H9 (cell line): ENCODE results near the gene PTPN23. TPM values are rescaled to one million over a fixed set of nuclear protein-coding genes. Genes with fewer than 3 reads are reported as not detected.

Experiments
- DNase-seq: peaks from one replicate; pipeline ENCODE4 v3.0.0-alpha.2; 2017
- H2AFZ ChIP-seq: one replicate; pipeline ENCODE4 v1.6.1; 2013; ENCODE audit warnings: mild to moderate bottlenecking, low read length, control low read depth, moderate library complexity
- H2AK5ac ChIP-seq: 2 replicates; pipeline ENCODE4 v1.6.1; 2013; ENCODE audit warnings: low read length, control low read depth, mixed read lengths; ENCODE audit not compliant: insufficient read length
- H2BK120ac ChIP-seq: one replicate; pipeline ENCODE4 v1.6.1; 2013; ENCODE audit warnings: low read depth, mild to moderate bottlenecking, low read length, control low read depth, inconsistent platforms; ENCODE audit not compliant: poor library complexity, severe bottlenecking
- H2BK12ac ChIP-seq: 2 replicates; pipeline ENCODE4 v1.6.1; 2013; ENCODE audit warnings: low read length, control low read depth, mixed read lengths, low read depth; ENCODE audit not compliant: insufficient read length
- H2BK15ac ChIP-seq: 2 replicates; pipeline ENCODE4 v1.6.1; 2013; ENCODE audit warnings: low read depth, low read length, control low read depth
- H2BK20ac ChIP-seq: one replicate; pipeline ENCODE4 v1.6.1; 2013; ENCODE audit warnings: low read depth, mild to moderate bottlenecking, low read length, control low read depth, inconsistent platforms; ENCODE audit not compliant: poor library complexity, severe bottlenecking
- H2BK5ac ChIP-seq: 2 replicates; pipeline ENCODE4 v1.6.1; 2013; ENCODE audit warnings: low read length, control low read depth, mixed read lengths; ENCODE audit not compliant: insufficient read length
- H3K14ac ChIP-seq: 2 replicates; pipeline ENCODE4 v1.6.1; 2013; ENCODE audit warnings: low read length, control low read depth; ENCODE audit not compliant: insufficient read depth
- H3K18ac ChIP-seq: 2 replicates; pipeline ENCODE4 v1.6.1; 2013; ENCODE audit warnings: low read depth, mild to moderate bottlenecking, mixed read lengths, low read length, control low read depth; ENCODE audit not compliant: insufficient read length
- H3K23ac ChIP-seq: 2 replicates; pipeline ENCODE4 v1.6.1; 2013; ENCODE audit warnings: low read length, control low read depth, mixed read lengths, low read depth; ENCODE audit not compliant: insufficient read length
- H3K23me2 ChIP-seq: 2 replicates; pipeline ENCODE4 v1.6.1; 2013; ENCODE audit warnings: low read depth, mild to moderate bottlenecking, mixed read lengths, low read length, control low read depth; ENCODE audit not compliant: insufficient read length, poor library complexity, severe bottlenecking
- H3K27ac ChIP-seq: 2 replicates; pipeline ENCODE4 v1.5.1; 2013; ENCODE audit warnings: low read length, control low read depth, mixed read lengths, low read depth; ENCODE audit not compliant: insufficient read length
- H3K27me3 ChIP-seq: 2 replicates; pipeline ENCODE4 v1.6.1; 2013; ENCODE audit warnings: low read length, control low read depth, inconsistent platforms; ENCODE audit not compliant: insufficient read depth
- H3K4ac ChIP-seq: 2 replicates; pipeline ENCODE4 v1.6.1; 2013; ENCODE audit warnings: low read depth, mild to moderate bottlenecking, control low read depth, inconsistent platforms, low read length, moderate library complexity
- H3K4me1 ChIP-seq: 2 replicates; pipeline ENCODE4 v1.6.1; 2013; ENCODE audit warnings: low read length, control low read depth, inconsistent platforms; ENCODE audit not compliant: insufficient read depth
- H3K4me2 ChIP-seq: 2 replicates; pipeline ENCODE4 v1.6.1; 2013; ENCODE audit warnings: low read length, control low read depth, mixed read lengths; ENCODE audit not compliant: insufficient read length, insufficient read depth
- H3K56ac ChIP-seq: 2 replicates; pipeline ENCODE4 v1.6.1; 2013; ENCODE audit warnings: low read depth, mild to moderate bottlenecking, mixed read lengths, low read length, control low read depth; ENCODE audit not compliant: insufficient read length
- H3K79me1 ChIP-seq: 2 replicates; pipeline ENCODE4 v1.6.1; 2013; ENCODE audit warnings: low read depth, mild to moderate bottlenecking, moderate library complexity, low read length, control low read depth, inconsistent platforms; ENCODE audit not compliant: insufficient read depth, poor library complexity, severe bottlenecking
- H3K79me2 ChIP-seq: 2 replicates; pipeline ENCODE4 v1.6.1; 2013; ENCODE audit warnings: low read length, control low read depth, inconsistent platforms; ENCODE audit not compliant: insufficient read depth
- H3K9ac ChIP-seq: 2 replicates; pipeline ENCODE4 v1.6.1; 2013; ENCODE audit warnings: low read length, control low read depth, mixed read lengths; ENCODE audit not compliant: insufficient read length; ENCODE audit errors: extremely low read depth
- H3K9me3 ChIP-seq: one replicate; pipeline ENCODE4 v1.6.1; 2013; ENCODE audit warnings: low read depth, low read length, inconsistent platforms; ENCODE audit not compliant: control insufficient read depth
- H3T11ph ChIP-seq: one replicate; pipeline ENCODE4 v1.6.1; 2013; ENCODE audit warnings: mild to moderate bottlenecking, low read length, control low read depth, inconsistent platforms
- H4K20me1 ChIP-seq: one replicate; pipeline ENCODE4 v1.6.1; 2013; ENCODE audit not compliant: control insufficient read depth, insufficient read length, insufficient read depth
- H4K5ac ChIP-seq: 2 replicates; pipeline ENCODE4 v1.6.1; 2013; ENCODE audit warnings: low read depth, mild to moderate bottlenecking, mixed read lengths, low read length, control low read depth; ENCODE audit not compliant: insufficient read length
- H4K8ac ChIP-seq: replicated peaks from 2 replicates; pipeline ENCODE4 v1.6.1; 2013; ENCODE audit warnings: low read length, control low read depth, mixed read lengths, low read depth; ENCODE audit not compliant: insufficient read length
- H4K91ac ChIP-seq: 2 replicates; pipeline ENCODE4 v1.6.1; 2013; ENCODE audit warnings: low read depth, mild to moderate bottlenecking, moderate library complexity, mixed read lengths, low read length, control low read depth; ENCODE audit not compliant: insufficient read length
- H3K27ac Mint-ChIP-seq, 3 experiments: 2 replicates in 2 of 3; 3 replicates in 1 of 3; pipeline ENCODE4 v1.8.0; 2020 to 2021; ENCODE audit warnings: mixed read lengths in 3 of 3, mild to moderate bottlenecking in 1 of 3, moderate library complexity in 1 of 3
- H3K27me3 Mint-ChIP-seq: 2 replicates; pipeline ENCODE4 v1.8.0; 2021; ENCODE audit warnings: low read depth, mild to moderate bottlenecking, moderate library complexity, mixed read lengths
- H3K36me3 Mint-ChIP-seq, 3 experiments: 2 replicates in 2 of 3; 3 replicates in 1 of 3; pipeline ENCODE4 v1.8.0; 2020 to 2021; ENCODE audit warnings: low read depth in 3 of 3, mixed read lengths in 3 of 3; ENCODE audit not compliant: insufficient read depth in 1 of 3
- H3K4me1 Mint-ChIP-seq, 2 experiments: 2 replicates each; pipeline ENCODE4 v1.8.0; 2020; ENCODE audit warnings: mixed read lengths in 2 of 2
- H3K4me3 Mint-ChIP-seq, 2 experiments: 2 replicates in 1 of 2; 3 replicates in 1 of 2; pipeline ENCODE4 v1.8.0; 2020 to 2021; ENCODE audit warnings: mild to moderate bottlenecking in 2 of 2, mixed read lengths in 2 of 2, moderate library complexity in 1 of 2
- H3K9me3 Mint-ChIP-seq, 2 experiments: 2 replicates in 1 of 2; 3 replicates in 1 of 2; pipeline ENCODE4 v1.8.0; 2020; ENCODE audit warnings: mild to moderate bottlenecking in 2 of 2, mixed read lengths in 2 of 2, moderate library complexity in 1 of 2
- WGBS: extraction: QIAGEN DNeasy Blood & Tissue Kit; methylation state at CpG from one replicate; pipeline ENCODE4 v1.1.7; 2013; ENCODE audit warnings: missing lambda C conversion rate, low lambda C conversion rate, mixed read lengths; ENCODE audit not compliant: insufficient read length; ENCODE audit errors: extremely low coverage; 5-methylcytosine and 5-hydroxymethylcytosine counted together
- total RNA-seq: library from RNA; stranded (reverse); gene quantifications from 2 replicates; pipeline ENCODE4 v1.2.1, GENCODE V29; 2021
- TF ChIP-seq, protein P1 (sequence below): fragments of 200-600 bp; sonication (generic); conservative IDR thresholded peaks from 3 replicates; pipeline ENCODE4 v1.8.0; 2021; ENCODE audit warnings: antibody characterized with exemption, mild to moderate bottlenecking

Gene PTPN23
- total RNA-seq, 1 experiment from 2014 or later, result 42.2 TPM

- H3K79me1 ChIP-seq, result no peaks in the 10 kb centered on the region
- H3K4me1 ChIP-seq, result no peaks in the 10 kb centered on the region
- H3K4me1 Mint-ChIP-seq, result peaks cover 6 to 16% of the 10 kb centered on the region in 2 experiments
- no CpG with 5 or more reads among the region's 9 CpGs for WGBS
- no peak overlapping the region for H3K27ac ChIP-seq
- no peak overlapping the region for H3K4ac ChIP-seq
- no peak overlapping the region for H2BK15ac ChIP-seq
- H4K91ac ChIP-seq, result no peak overlapping the region
- DNase-seq, result peak; percentile 89
- no peak overlapping the region for H3T11ph ChIP-seq
- no peak overlapping the region for H2BK120ac ChIP-seq
- no peak overlapping the region for H2AK5ac ChIP-seq
- no peaks in the 10 kb centered on the region for H3K9me3 ChIP-seq
- H3K9ac ChIP-seq, result no peak overlapping the region
- TF ChIP-seq, protein P1, sequence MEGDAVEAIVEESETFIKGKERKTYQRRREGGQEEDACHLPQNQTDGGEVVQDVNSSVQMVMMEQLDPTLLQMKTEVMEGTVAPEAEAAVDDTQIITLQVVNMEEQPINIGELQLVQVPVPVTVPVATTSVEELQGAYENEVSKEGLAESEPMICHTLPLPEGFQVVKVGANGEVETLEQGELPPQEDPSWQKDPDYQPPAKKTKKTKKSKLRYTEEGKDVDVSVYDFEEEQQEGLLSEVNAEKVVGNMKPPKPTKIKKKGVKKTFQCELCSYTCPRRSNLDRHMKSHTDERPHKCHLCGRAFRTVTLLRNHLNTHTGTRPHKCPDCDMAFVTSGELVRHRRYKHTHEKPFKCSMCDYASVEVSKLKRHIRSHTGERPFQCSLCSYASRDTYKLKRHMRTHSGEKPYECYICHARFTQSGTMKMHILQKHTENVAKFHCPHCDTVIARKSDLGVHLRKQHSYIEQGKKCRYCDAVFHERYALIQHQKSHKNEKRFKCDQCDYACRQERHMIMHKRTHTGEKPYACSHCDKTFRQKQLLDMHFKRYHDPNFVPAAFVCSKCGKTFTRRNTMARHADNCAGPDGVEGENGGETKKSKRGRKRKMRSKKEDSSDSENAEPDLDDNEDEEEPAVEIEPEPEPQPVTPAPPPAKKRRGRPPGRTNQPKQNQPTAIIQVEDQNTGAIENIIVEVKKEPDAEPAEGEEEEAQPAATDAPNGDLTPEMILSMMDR, result no peak
- no peak overlapping the region for H2BK20ac ChIP-seq
- H3K27ac Mint-ChIP-seq, result peak overlapping the region in 2 of 3 experiments; percentile 78 to 86; a peak in 4 of 7 replicates
- no peak overlapping the region for H2AFZ ChIP-seq
- no peak overlapping the region for H4K8ac ChIP-seq
- H4K5ac ChIP-seq, result no peak overlapping the region
- H3K36me3 Mint-ChIP-seq, result peaks cover 32 to 74% (median 70%) of the 10 kb centered on the region in 3 experiments
- no peak overlapping the region for H3K23ac ChIP-seq
- no peak overlapping the region for H3K14ac ChIP-seq
- peaks cover 0 to 9% of the 10 kb centered on the region in 2 experiments; a peak in 4 of 5 replicates for H3K9me3 Mint-ChIP-seq
- no peaks in the 10 kb centered on the region for H3K79me2 ChIP-seq
- no peak overlapping the region for H3K56ac ChIP-seq
- H3K4me2 ChIP-seq, result no peak overlapping the region
- no peaks in the 10 kb centered on the region for H3K23me2 ChIP-seq
- H4K20me1 ChIP-seq, result peaks cover 2% of the 10 kb centered on the region
- peak overlapping the region in 1 of 2 experiments; percentile 6; a peak in 1 of 5 replicates for H3K4me3 Mint-ChIP-seq
- H3K27me3 ChIP-seq, result no peaks in the 10 kb centered on the region
- H2BK5ac ChIP-seq, result no peak overlapping the region
- H3K18ac ChIP-seq, result no peak overlapping the region
- H2BK12ac ChIP-seq, result no peak overlapping the region
- H3K27me3 Mint-ChIP-seq, result no peaks in the 10 kb centered on the region; the same call in 1 of the 2 replicates
These were observed 35.2 kb downstream of the PTPN23 start for GRCh38 chr3:47416041-47416440.
